H9 (cell line): Measurements from ENCODE around the gene GPR160. TPM values are rescaled to one million over a fixed set of nuclear protein-coding genes. Genes with fewer than 3 reads are reported as not detected.

ENCODE experiments used
- DNase-seq: peaks from one replicate; pipeline ENCODE4 v3.0.0-alpha.2; 2017
- H2AFZ ChIP-seq: one replicate; pipeline ENCODE4 v1.6.1; 2013; ENCODE audit warnings: mild to moderate bottlenecking, low read length, control low read depth, moderate library complexity
- H2AK5ac ChIP-seq: 2 replicates; pipeline ENCODE4 v1.6.1; 2013; ENCODE audit warnings: low read length, control low read depth, mixed read lengths; ENCODE audit not compliant: insufficient read length
- H2BK120ac ChIP-seq: one replicate; pipeline ENCODE4 v1.6.1; 2013; ENCODE audit warnings: low read depth, mild to moderate bottlenecking, low read length, control low read depth, inconsistent platforms; ENCODE audit not compliant: poor library complexity, severe bottlenecking
- H2BK12ac ChIP-seq: 2 replicates; pipeline ENCODE4 v1.6.1; 2013; ENCODE audit warnings: low read length, control low read depth, mixed read lengths, low read depth; ENCODE audit not compliant: insufficient read length
- H2BK15ac ChIP-seq: 2 replicates; pipeline ENCODE4 v1.6.1; 2013; ENCODE audit warnings: low read depth, low read length, control low read depth
- H2BK20ac ChIP-seq: one replicate; pipeline ENCODE4 v1.6.1; 2013; ENCODE audit warnings: low read depth, mild to moderate bottlenecking, low read length, control low read depth, inconsistent platforms; ENCODE audit not compliant: poor library complexity, severe bottlenecking
- H2BK5ac ChIP-seq: 2 replicates; pipeline ENCODE4 v1.6.1; 2013; ENCODE audit warnings: low read length, control low read depth, mixed read lengths; ENCODE audit not compliant: insufficient read length
- H3K14ac ChIP-seq: 2 replicates; pipeline ENCODE4 v1.6.1; 2013; ENCODE audit warnings: low read length, control low read depth; ENCODE audit not compliant: insufficient read depth
- H3K18ac ChIP-seq: 2 replicates; pipeline ENCODE4 v1.6.1; 2013; ENCODE audit warnings: low read depth, mild to moderate bottlenecking, mixed read lengths, low read length, control low read depth; ENCODE audit not compliant: insufficient read length
- H3K23ac ChIP-seq: 2 replicates; pipeline ENCODE4 v1.6.1; 2013; ENCODE audit warnings: low read length, control low read depth, mixed read lengths, low read depth; ENCODE audit not compliant: insufficient read length
- H3K23me2 ChIP-seq: 2 replicates; pipeline ENCODE4 v1.6.1; 2013; ENCODE audit warnings: low read depth, mild to moderate bottlenecking, mixed read lengths, low read length, control low read depth; ENCODE audit not compliant: insufficient read length, poor library complexity, severe bottlenecking
- H3K27ac ChIP-seq: 2 replicates; pipeline ENCODE4 v1.5.1; 2013; ENCODE audit warnings: low read length, control low read depth, mixed read lengths, low read depth; ENCODE audit not compliant: insufficient read length
- H3K27me3 ChIP-seq: 2 replicates; pipeline ENCODE4 v1.6.1; 2013; ENCODE audit warnings: low read length, control low read depth, inconsistent platforms; ENCODE audit not compliant: insufficient read depth
- H3K4ac ChIP-seq: 2 replicates; pipeline ENCODE4 v1.6.1; 2013; ENCODE audit warnings: low read depth, mild to moderate bottlenecking, control low read depth, inconsistent platforms, low read length, moderate library complexity
- H3K4me1 ChIP-seq: 2 replicates; pipeline ENCODE4 v1.6.1; 2013; ENCODE audit warnings: low read length, control low read depth, inconsistent platforms; ENCODE audit not compliant: insufficient read depth
- H3K4me2 ChIP-seq: 2 replicates; pipeline ENCODE4 v1.6.1; 2013; ENCODE audit warnings: low read length, control low read depth, mixed read lengths; ENCODE audit not compliant: insufficient read length, insufficient read depth
- H3K56ac ChIP-seq: 2 replicates; pipeline ENCODE4 v1.6.1; 2013; ENCODE audit warnings: low read depth, mild to moderate bottlenecking, mixed read lengths, low read length, control low read depth; ENCODE audit not compliant: insufficient read length
- H3K79me1 ChIP-seq: 2 replicates; pipeline ENCODE4 v1.6.1; 2013; ENCODE audit warnings: low read depth, mild to moderate bottlenecking, moderate library complexity, low read length, control low read depth, inconsistent platforms; ENCODE audit not compliant: insufficient read depth, poor library complexity, severe bottlenecking
- H3K79me2 ChIP-seq: 2 replicates; pipeline ENCODE4 v1.6.1; 2013; ENCODE audit warnings: low read length, control low read depth, inconsistent platforms; ENCODE audit not compliant: insufficient read depth
- H3K9ac ChIP-seq: 2 replicates; pipeline ENCODE4 v1.6.1; 2013; ENCODE audit warnings: low read length, control low read depth, mixed read lengths; ENCODE audit not compliant: insufficient read length; ENCODE audit errors: extremely low read depth
- H3K9me3 ChIP-seq: one replicate; pipeline ENCODE4 v1.6.1; 2013; ENCODE audit warnings: low read depth, low read length, inconsistent platforms; ENCODE audit not compliant: control insufficient read depth
- H3T11ph ChIP-seq: one replicate; pipeline ENCODE4 v1.6.1; 2013; ENCODE audit warnings: mild to moderate bottlenecking, low read length, control low read depth, inconsistent platforms
- H4K20me1 ChIP-seq: one replicate; pipeline ENCODE4 v1.6.1; 2013; ENCODE audit not compliant: control insufficient read depth, insufficient read length, insufficient read depth
- H4K5ac ChIP-seq: 2 replicates; pipeline ENCODE4 v1.6.1; 2013; ENCODE audit warnings: low read depth, mild to moderate bottlenecking, mixed read lengths, low read length, control low read depth; ENCODE audit not compliant: insufficient read length
- H4K8ac ChIP-seq: replicated peaks from 2 replicates; pipeline ENCODE4 v1.6.1; 2013; ENCODE audit warnings: low read length, control low read depth, mixed read lengths, low read depth; ENCODE audit not compliant: insufficient read length
- H4K91ac ChIP-seq: 2 replicates; pipeline ENCODE4 v1.6.1; 2013; ENCODE audit warnings: low read depth, mild to moderate bottlenecking, moderate library complexity, mixed read lengths, low read length, control low read depth; ENCODE audit not compliant: insufficient read length
- H3K27ac Mint-ChIP-seq, 3 experiments: 2 replicates in 2 of 3; 3 replicates in 1 of 3; pipeline ENCODE4 v1.8.0; 2020 to 2021; ENCODE audit warnings: mixed read lengths in 3 of 3, mild to moderate bottlenecking in 1 of 3, moderate library complexity in 1 of 3
- H3K27me3 Mint-ChIP-seq: 2 replicates; pipeline ENCODE4 v1.8.0; 2021; ENCODE audit warnings: low read depth, mild to moderate bottlenecking, moderate library complexity, mixed read lengths
- H3K36me3 Mint-ChIP-seq, 3 experiments: 2 replicates in 2 of 3; 3 replicates in 1 of 3; pipeline ENCODE4 v1.8.0; 2020 to 2021; ENCODE audit warnings: low read depth in 3 of 3, mixed read lengths in 3 of 3; ENCODE audit not compliant: insufficient read depth in 1 of 3
- H3K4me1 Mint-ChIP-seq, 2 experiments: 2 replicates each; pipeline ENCODE4 v1.8.0; 2020; ENCODE audit warnings: mixed read lengths in 2 of 2
- H3K4me3 Mint-ChIP-seq, 2 experiments: 2 replicates in 1 of 2; 3 replicates in 1 of 2; pipeline ENCODE4 v1.8.0; 2020 to 2021; ENCODE audit warnings: mild to moderate bottlenecking in 2 of 2, mixed read lengths in 2 of 2, moderate library complexity in 1 of 2
- H3K9me3 Mint-ChIP-seq, 2 experiments: 2 replicates in 1 of 2; 3 replicates in 1 of 2; pipeline ENCODE4 v1.8.0; 2020; ENCODE audit warnings: mild to moderate bottlenecking in 2 of 2, mixed read lengths in 2 of 2, moderate library complexity in 1 of 2
- WGBS: extraction: QIAGEN DNeasy Blood & Tissue Kit; methylation state at CpG from one replicate; pipeline ENCODE4 v1.1.7; 2013; ENCODE audit warnings: missing lambda C conversion rate, low lambda C conversion rate, mixed read lengths; ENCODE audit not compliant: insufficient read length; ENCODE audit errors: extremely low coverage; 5-methylcytosine and 5-hydroxymethylcytosine counted together
- total RNA-seq: library from RNA; stranded (reverse); gene quantifications from 2 replicates; pipeline ENCODE4 v1.2.1, GENCODE V29; 2021
- TF ChIP-seq, protein P1 (sequence below): fragments of 200-600 bp; sonication (generic); conservative IDR thresholded peaks from 3 replicates; pipeline ENCODE4 v1.8.0; 2021; ENCODE audit warnings: antibody characterized with exemption, mild to moderate bottlenecking

The GPR160 gene
- total RNA-seq, 1 experiment from 2014 or later = 14.1 TPM

DNA sequence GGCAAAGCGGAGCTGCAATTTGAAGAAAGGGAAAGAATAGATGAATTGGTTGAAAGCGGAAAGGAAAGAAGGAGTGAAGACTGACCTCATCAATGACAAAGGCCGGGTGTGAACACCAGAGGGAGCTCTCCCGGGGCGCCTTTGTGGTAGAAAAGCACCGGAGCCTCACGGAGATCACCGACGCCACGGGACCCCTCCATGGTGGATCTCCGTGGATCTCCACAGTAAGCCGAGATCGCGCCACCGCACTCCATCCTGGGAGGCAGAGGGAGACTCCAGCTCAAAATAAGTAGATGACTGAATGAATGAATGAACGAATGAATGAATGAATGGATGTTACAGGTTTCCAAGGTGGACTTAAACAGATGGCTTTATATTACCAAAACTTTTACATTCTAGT, 25.0 kb downstream of the GPR160 start:
- Histone ChIP-seq H3K27me3 (no peaks in the 10 kb centered on the region), H3K9ac (no peak overlapping the region), H2AK5ac (no peak overlapping the region), H3T11ph (no peak overlapping the region), H3K4ac (no peak overlapping the region), H4K5ac (no peak overlapping the region), H2BK20ac (no peak overlapping the region), H2BK5ac (no peak overlapping the region), H3K9me3 (no peaks in the 10 kb centered on the region), H3K79me1 (no peaks in the 10 kb centered on the region), H3K79me2 (no peaks in the 10 kb centered on the region), H2BK12ac (no peak overlapping the region), H3K56ac (no peak overlapping the region), H2BK120ac (no peak overlapping the region), H3K23ac (no peak overlapping the region), H3K4me1 (peaks cover 9% of the 10 kb centered on the region; the same call in 1 of the 2 replicates), H3K18ac (no peak overlapping the region), H2BK15ac (no peak overlapping the region), H3K23me2 (no peaks in the 10 kb centered on the region), H3K4me2 (no peak overlapping the region), H3K14ac (no peak overlapping the region), H4K91ac (no peak overlapping the region), H2AFZ (no peak overlapping the region), H4K20me1 (no peaks in the 10 kb centered on the region), H4K8ac (no peak overlapping the region), H3K27ac (no peak overlapping the region)
- peaks cover 8 to 14% (median 9%) of the 10 kb centered on the region in 3 experiments; a peak in 5 of 7 replicates for H3K36me3 Mint-ChIP-seq
- no peaks in the 10 kb centered on the region for H3K27me3 Mint-ChIP-seq
- peaks cover 24 to 33% of the 10 kb centered on the region in 2 experiments for H3K4me1 Mint-ChIP-seq
- H3K4me3 Mint-ChIP-seq = no peak overlapping the region
- peak overlapping the region; percentile 50 to 61 (median 56); a peak in 3 of 7 replicates for H3K27ac Mint-ChIP-seq
- TF ChIP-seq, protein P1, sequence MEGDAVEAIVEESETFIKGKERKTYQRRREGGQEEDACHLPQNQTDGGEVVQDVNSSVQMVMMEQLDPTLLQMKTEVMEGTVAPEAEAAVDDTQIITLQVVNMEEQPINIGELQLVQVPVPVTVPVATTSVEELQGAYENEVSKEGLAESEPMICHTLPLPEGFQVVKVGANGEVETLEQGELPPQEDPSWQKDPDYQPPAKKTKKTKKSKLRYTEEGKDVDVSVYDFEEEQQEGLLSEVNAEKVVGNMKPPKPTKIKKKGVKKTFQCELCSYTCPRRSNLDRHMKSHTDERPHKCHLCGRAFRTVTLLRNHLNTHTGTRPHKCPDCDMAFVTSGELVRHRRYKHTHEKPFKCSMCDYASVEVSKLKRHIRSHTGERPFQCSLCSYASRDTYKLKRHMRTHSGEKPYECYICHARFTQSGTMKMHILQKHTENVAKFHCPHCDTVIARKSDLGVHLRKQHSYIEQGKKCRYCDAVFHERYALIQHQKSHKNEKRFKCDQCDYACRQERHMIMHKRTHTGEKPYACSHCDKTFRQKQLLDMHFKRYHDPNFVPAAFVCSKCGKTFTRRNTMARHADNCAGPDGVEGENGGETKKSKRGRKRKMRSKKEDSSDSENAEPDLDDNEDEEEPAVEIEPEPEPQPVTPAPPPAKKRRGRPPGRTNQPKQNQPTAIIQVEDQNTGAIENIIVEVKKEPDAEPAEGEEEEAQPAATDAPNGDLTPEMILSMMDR = peak; percentile 70
- no peaks in the 10 kb centered on the region for H3K9me3 Mint-ChIP-seq
- WGBS = no CpG with 5 or more reads among the region's 16 CpGs
- peak; percentile 64 for DNase-seq
